Memory B cell (primary cell): Measurements from ENCODE around the gene ZFYVE21.
"Not testable (repeated sequence)": the region's sequence is repeated elsewhere in the genome, so short reads cannot be mapped to it uniquely, and the experiment has no call there.

Source experiments
- ATAC-seq: fragments of 150-1000 bp; cut with Tn5 transposase; 2 replicates; pipeline ENCODE4 v1.10.0; 2021; ENCODE audit warnings: low read depth, mild to moderate bottlenecking, moderate library complexity
- DNase-seq, 2 donors: peaks; one replicate each; pipeline ENCODE4 v3.0.0; 2022; ENCODE audit warnings: low spot score in 2 of 2
- H3K27ac Mint-ChIP-seq: one replicate; pipeline ENCODE4 v1.8.0; 2022; ENCODE audit warnings: mild to moderate bottlenecking, moderate library complexity, mixed read lengths
- H3K27me3 Mint-ChIP-seq: one replicate; pipeline ENCODE4 v1.8.0; 2022; ENCODE audit warnings: mixed read lengths
- H3K36me3 Mint-ChIP-seq: one replicate; pipeline ENCODE4 v1.8.0; 2022; ENCODE audit warnings: mild to moderate bottlenecking, mixed read lengths
- H3K4me1 Mint-ChIP-seq: one replicate; pipeline ENCODE4 v1.8.0; 2022; ENCODE audit warnings: mixed read lengths
- H3K4me3 Mint-ChIP-seq: one replicate; pipeline ENCODE4 v1.8.0; 2022; ENCODE audit warnings: mild to moderate bottlenecking, moderate library complexity, mixed read lengths
- H3K9me3 Mint-ChIP-seq: one replicate; pipeline ENCODE4 v1.8.0; 2022; ENCODE audit warnings: mixed read lengths

Gene ZFYVE21

DNA sequence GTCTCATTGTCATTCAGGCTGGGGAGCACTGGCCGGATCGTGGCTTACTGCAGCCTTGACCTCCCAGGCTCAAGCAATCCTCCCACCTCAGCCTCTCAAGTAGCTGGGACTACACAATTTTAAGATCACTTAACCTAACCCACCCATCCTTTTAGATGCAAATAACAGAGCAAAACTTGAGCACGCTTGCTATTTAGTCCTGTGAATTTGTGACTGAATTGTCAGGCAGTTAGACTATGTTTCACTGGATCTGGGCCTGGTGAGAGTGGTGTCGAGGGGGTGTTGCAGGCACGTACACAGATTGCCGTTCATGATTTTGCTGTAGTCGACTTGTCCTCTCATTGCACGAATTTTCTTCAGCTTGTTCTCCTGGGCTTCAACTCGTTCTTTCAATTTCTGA lies 38.2 kb downstream of the ZFYVE21 start:
- DNase-seq (no peak), ATAC-seq (no peak)
- H3K27ac Mint-ChIP-seq: no peak overlapping the region
- H3K4me1 Mint-ChIP-seq: no peaks in the 10 kb centered on the region
- H3K4me3 Mint-ChIP-seq: no peak overlapping the region
- no peaks in the 10 kb centered on the region for H3K27me3 Mint-ChIP-seq
- peaks cover 4% of the 10 kb centered on the region for H3K36me3 Mint-ChIP-seq
- no peaks in the 10 kb centered on the region for H3K9me3 Mint-ChIP-seq

DNA sequence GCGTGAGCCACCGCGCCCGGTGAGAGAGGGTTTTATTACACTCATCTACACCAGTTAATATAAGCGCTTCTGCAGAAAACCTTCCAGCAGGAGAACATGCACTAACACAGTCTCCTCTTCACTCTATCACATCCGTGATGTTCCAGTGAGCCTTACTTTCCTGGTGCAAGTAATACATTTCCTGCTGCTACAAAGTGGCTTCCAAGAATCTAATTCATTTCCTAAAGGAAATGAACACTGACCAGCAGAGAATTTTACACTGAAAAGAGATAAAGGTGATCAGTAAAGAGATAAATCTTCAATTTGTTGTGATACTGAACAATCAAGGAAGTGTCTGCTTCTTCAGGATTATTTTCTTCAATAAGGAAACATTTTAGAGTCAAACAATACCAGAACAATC lies 39.5 kb downstream of the ZFYVE21 start:
- no peak overlapping the region for H3K27ac Mint-ChIP-seq
- no peak for DNase-seq
- H3K4me3 Mint-ChIP-seq: no peak overlapping the region
- no peaks in the 10 kb centered on the region for H3K4me1 Mint-ChIP-seq
- H3K9me3 Mint-ChIP-seq: no peaks in the 10 kb centered on the region
- no peaks in the 10 kb centered on the region for H3K36me3 Mint-ChIP-seq
- ATAC-seq: no peak
- no peaks in the 10 kb centered on the region for H3K27me3 Mint-ChIP-seq

DNA sequence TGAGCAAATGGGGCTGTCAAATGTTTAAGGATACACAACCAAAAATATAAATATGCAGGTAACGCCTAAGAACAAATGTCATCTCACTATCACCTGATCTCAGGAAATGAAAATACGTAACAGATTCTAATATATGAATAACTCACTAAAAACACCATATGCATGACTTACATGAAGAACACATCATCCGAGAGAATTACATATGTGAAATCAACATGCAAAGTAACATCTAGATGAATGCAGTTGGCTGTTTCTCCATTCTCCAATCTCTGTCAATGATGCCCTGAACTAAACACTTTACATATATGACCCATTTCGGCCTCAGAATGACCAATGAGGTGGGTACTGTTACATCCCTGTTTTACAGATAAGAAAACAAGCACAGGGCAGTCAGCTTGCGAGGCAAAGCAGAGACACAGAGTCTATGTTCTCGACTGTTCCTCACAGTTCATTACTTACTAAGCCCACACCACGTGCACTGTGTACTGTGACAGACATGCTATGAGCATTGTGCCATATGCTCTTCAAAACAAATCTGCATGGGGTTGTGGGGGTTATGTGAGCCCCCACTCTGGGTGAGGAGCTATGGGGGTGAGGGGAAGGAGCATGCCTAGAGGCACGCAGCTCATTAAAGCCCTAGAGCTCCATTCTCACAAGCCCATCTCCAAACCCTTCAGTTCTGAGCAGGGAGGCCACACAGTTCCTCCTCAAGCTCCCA lies 42.6 kb downstream of the ZFYVE21 start:
- ATAC-seq (no peak), DNase-seq (no peak)
- Mint-ChIP-seq H3K9me3 (no peaks in the 10 kb centered on the region), H3K4me3 (no peak overlapping the region), H3K36me3 (no peaks in the 10 kb centered on the region), H3K27me3 (no peaks in the 10 kb centered on the region), H3K4me1 (peaks cover 7% of the 10 kb centered on the region), H3K27ac (no peak overlapping the region)

DNA sequence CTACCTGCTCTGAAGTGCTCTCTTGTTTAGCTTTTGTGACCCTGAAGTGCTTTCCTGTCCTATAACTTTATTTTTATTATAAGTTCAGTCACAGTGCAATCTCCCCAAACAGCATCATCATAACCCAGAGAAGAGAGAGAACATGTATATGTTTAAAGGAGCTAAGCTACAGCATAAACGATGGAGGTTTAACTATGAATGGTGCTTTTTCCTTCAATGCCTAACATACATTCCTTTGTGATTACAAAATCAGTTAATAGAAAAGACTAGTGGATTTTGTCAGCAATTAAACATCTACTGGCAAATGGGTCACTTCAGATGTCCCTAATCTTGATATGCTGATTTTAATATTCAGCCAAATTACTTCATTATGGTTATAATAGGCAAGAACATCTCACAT lies 46.4 kb downstream of the ZFYVE21 start:
- Mint-ChIP-seq H3K36me3 (peaks cover 6% of the 10 kb centered on the region), H3K9me3 (peaks cover 1% of the 10 kb centered on the region), H3K27me3 (no peaks in the 10 kb centered on the region), H3K4me1 (peaks cover 18% of the 10 kb centered on the region), H3K27ac (no peak overlapping the region), H3K4me3 (no peak overlapping the region)
- DNase-seq (no peak), ATAC-seq (no peak)

DNA sequence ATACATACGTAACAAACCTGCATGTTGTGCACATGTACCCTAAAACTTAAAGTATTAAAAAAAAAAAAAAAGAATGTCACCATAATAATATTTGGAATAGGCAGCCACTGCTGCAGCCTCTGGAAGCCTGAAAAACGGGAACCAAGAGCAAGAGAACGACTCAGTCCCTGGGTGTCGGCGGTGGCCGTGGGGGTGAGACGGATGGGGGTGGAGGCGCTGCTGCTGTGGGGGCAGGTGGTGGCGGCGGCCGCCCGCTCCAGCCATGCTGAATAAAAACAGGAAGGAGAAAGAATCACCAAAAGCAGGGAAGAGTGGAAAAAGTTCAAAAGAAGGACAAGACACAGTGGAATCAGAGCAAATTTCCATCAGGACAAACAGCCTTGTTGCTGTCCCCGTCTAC lies 46.9 kb downstream of the ZFYVE21 start:
- H3K9me3 Mint-ChIP-seq: peaks cover 1% of the 10 kb centered on the region
- ATAC-seq (no peak), DNase-seq (no peak)
- peak overlapping the region; percentile 44 for H3K4me3 Mint-ChIP-seq
- no peak overlapping the region for H3K27ac Mint-ChIP-seq
- no peaks in the 10 kb centered on the region for H3K27me3 Mint-ChIP-seq
- peaks cover 8% of the 10 kb centered on the region for H3K36me3 Mint-ChIP-seq
- peaks cover 18% of the 10 kb centered on the region for H3K4me1 Mint-ChIP-seq

DNA sequence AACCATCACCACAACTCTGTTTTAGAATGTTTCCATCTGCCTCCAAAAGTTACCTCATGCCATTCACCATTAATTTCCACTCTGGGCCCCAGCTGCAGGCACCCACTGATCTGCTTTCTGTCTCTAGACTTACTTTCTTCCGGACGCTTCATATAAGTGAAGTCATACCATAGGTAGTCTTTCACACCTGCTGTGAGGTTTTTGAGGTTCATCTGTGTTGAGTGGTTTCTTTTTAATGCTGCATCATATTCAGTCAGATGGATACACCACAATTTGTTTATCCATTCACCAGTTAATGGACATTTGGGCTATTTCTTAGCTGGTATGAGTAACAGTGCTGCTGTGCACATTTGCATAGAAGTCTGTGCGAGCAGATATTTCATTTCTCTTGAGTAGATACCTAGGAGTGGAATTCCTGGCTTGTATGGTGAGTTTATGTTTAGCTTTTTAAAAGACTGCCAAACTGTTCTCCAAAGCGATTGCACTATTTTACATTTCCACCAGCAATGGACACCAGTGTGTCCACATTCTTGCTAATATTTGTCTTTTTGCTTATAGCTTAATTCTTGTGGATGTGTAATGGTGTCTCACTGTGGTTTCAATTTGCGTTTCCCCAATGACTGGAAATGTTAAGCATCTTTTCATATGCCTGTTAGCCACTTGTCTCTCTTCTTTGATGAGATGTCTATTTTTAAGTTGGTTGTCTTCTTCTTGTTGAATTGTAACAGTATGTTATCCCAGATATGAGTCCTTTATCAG lies 48.3 kb downstream of the ZFYVE21 start:
- DNase-seq: no peak
- peak; percentile 69 for ATAC-seq
- Mint-ChIP-seq H3K36me3 (peaks cover 11% of the 10 kb centered on the region), H3K4me3 (no peak overlapping the region), H3K27me3 (no peaks in the 10 kb centered on the region), H3K9me3 (peaks cover 1% of the 10 kb centered on the region), H3K4me1 (peaks cover 18% of the 10 kb centered on the region), H3K27ac (no peak overlapping the region)

DNA sequence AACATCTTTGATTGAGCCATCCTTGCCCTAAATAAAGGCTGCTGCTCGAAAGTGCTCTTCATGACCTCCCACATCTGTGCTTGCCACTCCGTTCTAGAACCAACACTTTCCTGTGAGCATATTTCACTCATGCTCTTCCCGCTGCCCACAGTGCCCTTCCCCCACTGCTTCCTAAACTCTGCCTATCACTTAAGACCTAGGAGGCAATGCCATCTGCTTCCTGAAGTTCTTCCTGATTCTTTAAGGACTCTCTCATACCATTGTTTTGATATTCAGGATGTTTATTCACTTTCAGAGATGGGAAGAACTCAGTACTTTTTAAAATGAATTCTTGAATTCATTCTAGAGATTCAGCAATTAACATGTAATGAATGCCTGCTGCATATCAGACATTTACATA lies 49.9 kb downstream of the ZFYVE21 start:
- no peak for DNase-seq
- H3K36me3 Mint-ChIP-seq: peaks cover 11% of the 10 kb centered on the region
- H3K4me1 Mint-ChIP-seq: peaks cover 18% of the 10 kb centered on the region
- ATAC-seq: no peak
- H3K9me3 Mint-ChIP-seq: peaks cover 1% of the 10 kb centered on the region
- no peaks in the 10 kb centered on the region for H3K27me3 Mint-ChIP-seq
- H3K4me3 Mint-ChIP-seq: no peak overlapping the region
- peak overlapping the region; percentile 1 for H3K27ac Mint-ChIP-seq

DNA sequence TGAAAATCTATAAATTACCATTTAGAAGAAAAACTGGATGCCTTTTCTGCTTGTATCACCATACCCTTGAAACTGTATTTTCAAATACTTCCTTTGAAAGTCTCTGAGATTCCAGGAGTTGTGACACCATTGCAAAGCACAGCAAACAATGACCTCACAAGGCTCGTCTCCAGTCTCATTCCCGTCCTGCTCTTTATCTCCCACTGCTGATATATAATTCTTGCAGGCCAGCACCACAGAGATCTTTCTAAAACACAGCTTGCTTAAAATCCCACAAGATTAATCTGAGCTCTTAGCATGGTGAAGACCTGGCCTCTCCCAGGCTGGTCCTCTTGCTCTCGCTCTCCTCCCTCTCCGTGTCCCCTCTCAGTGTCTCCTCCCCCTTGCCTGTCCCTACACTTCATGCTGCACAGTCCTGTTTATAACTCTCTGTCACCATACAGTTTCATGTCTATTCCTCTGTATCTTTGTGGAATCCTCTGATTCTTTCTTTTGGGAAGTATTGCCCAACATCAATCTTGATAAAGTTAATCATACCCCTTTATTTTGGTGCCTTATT lies 51.8 kb downstream of the ZFYVE21 start:
- ATAC-seq (no peak), DNase-seq (no peak)
- peaks cover 15% of the 10 kb centered on the region for H3K4me1 Mint-ChIP-seq
- H3K36me3 Mint-ChIP-seq: peaks cover 18% of the 10 kb centered on the region
- no peak overlapping the region for H3K4me3 Mint-ChIP-seq
- peaks cover 3% of the 10 kb centered on the region for H3K9me3 Mint-ChIP-seq
- no peaks in the 10 kb centered on the region for H3K27me3 Mint-ChIP-seq
- H3K27ac Mint-ChIP-seq: peak overlapping the region; percentile 14

DNA sequence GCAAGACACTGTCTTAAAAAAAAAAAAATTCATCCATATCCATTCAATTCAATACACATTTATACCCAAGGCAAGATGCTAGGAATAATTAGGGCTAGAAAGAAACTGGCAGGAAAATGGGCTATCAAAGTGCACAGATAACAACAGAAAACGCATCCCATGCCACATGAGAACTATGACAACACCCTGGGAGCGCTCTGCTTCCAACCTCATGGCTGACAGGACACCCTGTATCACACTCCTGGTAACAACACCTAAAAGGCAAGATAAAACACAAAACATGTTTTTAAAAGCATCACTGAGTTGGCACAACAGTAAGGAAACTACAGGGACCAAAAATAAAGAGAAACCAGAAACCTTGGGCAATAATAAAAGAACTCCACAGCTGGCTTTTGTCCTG lies 54.9 kb downstream of the ZFYVE21 start:
- no peak for DNase-seq
- Mint-ChIP-seq H3K36me3 (peaks cover 31% of the 10 kb centered on the region), H3K4me3 (no peak overlapping the region), H3K27me3 (no peaks in the 10 kb centered on the region), H3K4me1 (peaks cover under 1% of the 10 kb centered on the region), H3K9me3 (peaks cover 2% of the 10 kb centered on the region), H3K27ac (no peak overlapping the region)
- ATAC-seq: no peak

DNA sequence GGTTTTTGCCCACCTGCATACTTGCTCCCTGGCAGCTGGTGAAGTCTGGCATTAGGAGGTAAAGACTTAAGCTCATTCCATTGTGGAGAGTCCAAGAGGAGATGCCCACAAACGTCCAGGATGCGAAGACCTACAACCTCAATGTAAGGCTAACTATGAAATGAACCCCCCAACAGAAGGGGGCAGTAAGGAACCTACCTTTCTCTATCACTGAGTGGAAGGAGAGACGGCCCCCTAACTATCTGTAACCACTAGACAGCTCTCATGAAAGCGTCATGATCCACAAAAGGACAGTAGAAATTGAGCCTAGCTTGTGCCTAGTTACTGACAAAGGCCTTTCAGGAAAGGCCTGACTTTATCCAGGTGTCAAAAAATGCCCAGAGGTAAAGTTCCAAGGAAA lies 55.3 kb downstream of the ZFYVE21 start:
- H3K4me1 Mint-ChIP-seq: no peaks in the 10 kb centered on the region
- peaks cover 34% of the 10 kb centered on the region for H3K36me3 Mint-ChIP-seq
- H3K9me3 Mint-ChIP-seq: peaks cover 2% of the 10 kb centered on the region
- DNase-seq (no peak), ATAC-seq (no peak)
- no peak overlapping the region for H3K27ac Mint-ChIP-seq
- H3K4me3 Mint-ChIP-seq: no peak overlapping the region
- H3K27me3 Mint-ChIP-seq: no peaks in the 10 kb centered on the region

DNA sequence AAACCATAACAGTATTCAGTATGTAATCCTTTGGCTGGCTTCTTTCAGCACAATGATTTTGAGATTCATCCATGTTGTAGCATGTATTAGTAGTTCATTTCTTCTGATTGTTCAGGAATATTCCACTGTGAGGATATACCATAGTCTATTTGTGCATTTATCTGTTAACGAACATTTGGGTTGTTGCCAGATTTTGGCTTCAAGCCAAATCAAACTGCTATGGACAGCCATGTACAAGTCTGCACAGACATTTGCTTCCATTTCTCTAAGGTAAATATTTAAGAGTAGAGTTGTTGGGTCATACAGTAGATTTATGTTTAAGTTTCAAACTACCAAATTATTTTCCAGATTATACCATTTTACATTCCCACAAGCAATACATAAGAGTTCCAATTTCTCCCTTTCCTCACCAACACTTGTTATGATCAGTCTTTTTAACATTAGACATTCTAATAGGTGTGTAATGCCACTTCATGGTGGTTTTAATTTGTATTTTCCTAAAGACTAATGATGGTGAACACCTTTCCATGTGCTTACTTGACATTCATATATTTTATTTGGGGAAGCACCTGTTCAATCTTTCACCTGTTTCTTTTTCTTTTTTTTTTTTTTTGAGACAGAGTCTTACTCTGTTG lies 56.6 kb downstream of the ZFYVE21 start:
- DNase-seq (no peak), ATAC-seq (no peak)
- H3K4me3 Mint-ChIP-seq: no peak overlapping the region
- peaks cover 2% of the 10 kb centered on the region for H3K9me3 Mint-ChIP-seq
- H3K36me3 Mint-ChIP-seq: peaks cover 39% of the 10 kb centered on the region
- no peaks in the 10 kb centered on the region for H3K27me3 Mint-ChIP-seq
- no peaks in the 10 kb centered on the region for H3K4me1 Mint-ChIP-seq
- H3K27ac Mint-ChIP-seq: no peak overlapping the region

DNA sequence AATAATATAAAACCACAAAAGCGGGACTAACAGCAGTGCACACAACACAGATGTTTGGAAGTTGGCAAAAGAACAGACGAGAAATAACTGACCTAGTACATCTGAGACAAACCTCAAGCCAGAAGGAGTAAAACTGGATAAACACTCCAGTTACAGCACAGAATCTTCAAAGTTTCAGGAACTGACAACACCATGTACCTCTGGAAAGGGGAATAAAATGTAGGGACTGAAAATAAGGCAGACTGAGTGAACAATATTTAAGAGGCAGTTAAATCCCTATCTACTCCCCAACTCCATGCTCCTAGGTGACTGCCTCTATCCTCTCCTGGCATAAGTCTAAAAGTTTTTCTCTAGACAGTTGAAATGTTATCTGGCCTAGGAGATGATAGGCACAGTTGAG lies 57.9 kb downstream of the ZFYVE21 start:
- ATAC-seq: no peak
- H3K27ac Mint-ChIP-seq: no peak overlapping the region
- H3K4me1 Mint-ChIP-seq: no peaks in the 10 kb centered on the region
- H3K9me3 Mint-ChIP-seq: peaks cover 2% of the 10 kb centered on the region
- no peak overlapping the region for H3K4me3 Mint-ChIP-seq
- H3K36me3 Mint-ChIP-seq: peaks cover 37% of the 10 kb centered on the region
- no peak for DNase-seq
- H3K27me3 Mint-ChIP-seq: no peaks in the 10 kb centered on the region

DNA sequence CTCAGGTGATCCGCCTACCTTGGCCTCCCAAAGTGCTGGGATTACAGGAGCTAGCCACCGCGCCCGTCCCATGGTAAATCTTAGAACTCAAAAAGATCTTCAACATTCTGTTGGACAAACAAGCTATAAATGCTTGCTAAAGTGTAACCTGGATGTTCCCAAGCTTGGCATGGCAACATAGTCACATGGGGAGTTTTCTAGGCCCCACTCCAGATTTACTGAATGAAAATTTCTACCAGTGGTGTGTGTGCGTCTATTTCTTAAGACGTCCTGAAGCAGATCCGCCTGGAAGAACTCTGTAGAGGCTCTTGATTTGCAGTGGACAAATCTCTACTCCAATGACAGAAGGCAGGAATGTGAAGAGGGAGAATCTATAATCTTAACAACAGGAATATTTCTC lies 59.9 kb downstream of the ZFYVE21 start:
- Mint-ChIP-seq H3K27me3 (no peaks in the 10 kb centered on the region), H3K27ac (no peak overlapping the region), H3K36me3 (peaks cover 40% of the 10 kb centered on the region), H3K4me1 (no peaks in the 10 kb centered on the region), H3K4me3 (no peak overlapping the region), H3K9me3 (peaks cover 2% of the 10 kb centered on the region)
- ATAC-seq (no peak), DNase-seq (no peak)

DNA sequence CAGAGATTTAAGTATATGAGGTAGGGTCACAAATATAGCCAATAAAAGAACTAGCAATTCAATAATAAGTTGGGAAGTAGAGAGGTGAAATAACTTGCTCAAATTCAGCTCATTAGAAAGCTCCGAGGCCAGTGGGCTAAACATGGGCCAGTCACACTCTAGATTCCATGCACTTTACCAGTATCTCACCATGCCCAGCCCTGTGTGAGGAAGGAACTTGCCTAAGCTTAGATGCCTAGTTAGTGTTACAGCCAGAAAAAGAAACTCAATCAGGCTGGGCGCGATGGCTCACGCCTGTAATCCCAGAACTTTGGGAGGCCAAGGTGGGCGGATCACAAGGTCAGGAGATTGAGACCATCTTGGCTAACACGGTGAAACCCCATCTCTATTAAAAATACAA lies 60.7 kb downstream of the ZFYVE21 start:
- H3K4me3 Mint-ChIP-seq, ATAC-seq, H3K9me3 Mint-ChIP-seq, H3K4me1 Mint-ChIP-seq, DNase-seq, H3K27ac Mint-ChIP-seq, H3K27me3 Mint-ChIP-seq: not testable (repeated sequence)
- peaks cover 39% of the 10 kb centered on the region for H3K36me3 Mint-ChIP-seq
